GM19035 (cell line): ENCODE data around the gene RGS17.

Source experiments
- ATAC-seq: cut with Tn5 transposase; IDR thresholded peaks from one replicate; pipeline ENCODE4 v1.9.1; 2021; ENCODE audit not compliant: unreplicated experiment

Gene RGS17

DNA sequence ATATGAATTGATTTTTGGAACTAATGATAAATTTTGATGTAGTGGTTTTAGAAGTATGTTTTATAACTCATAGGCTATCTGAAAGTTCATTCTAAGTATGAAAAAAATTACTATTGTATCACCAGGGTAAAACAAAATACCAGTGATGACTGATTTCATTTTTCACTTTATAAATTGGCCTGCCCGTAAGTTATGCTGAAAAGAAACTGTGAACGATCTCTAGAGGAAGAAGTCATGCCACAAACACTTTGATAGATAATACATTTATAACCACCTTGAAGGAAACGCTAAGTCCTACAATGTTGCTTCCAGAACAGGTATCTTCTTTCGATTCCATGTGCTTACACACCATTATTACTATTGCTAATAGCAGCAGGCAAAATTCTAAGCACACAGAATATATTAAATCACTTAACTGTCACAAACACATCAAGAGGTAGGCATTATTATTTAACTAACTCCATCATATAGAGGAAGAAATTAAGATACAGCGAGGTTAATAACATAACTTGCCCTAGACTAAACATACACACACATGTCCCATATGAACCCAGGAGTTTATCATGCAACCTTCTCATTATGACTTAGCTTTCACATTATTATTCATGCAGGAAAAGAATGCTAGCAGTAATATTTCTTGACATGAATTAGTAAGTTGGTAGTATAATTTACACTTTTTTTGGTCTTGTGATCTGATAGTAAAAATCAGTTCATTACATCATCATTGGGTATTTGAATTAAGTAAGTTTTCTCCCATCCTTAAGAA lies 44.7 kb downstream of the RGS17 start:
- ATAC-seq = no peak

DNA sequence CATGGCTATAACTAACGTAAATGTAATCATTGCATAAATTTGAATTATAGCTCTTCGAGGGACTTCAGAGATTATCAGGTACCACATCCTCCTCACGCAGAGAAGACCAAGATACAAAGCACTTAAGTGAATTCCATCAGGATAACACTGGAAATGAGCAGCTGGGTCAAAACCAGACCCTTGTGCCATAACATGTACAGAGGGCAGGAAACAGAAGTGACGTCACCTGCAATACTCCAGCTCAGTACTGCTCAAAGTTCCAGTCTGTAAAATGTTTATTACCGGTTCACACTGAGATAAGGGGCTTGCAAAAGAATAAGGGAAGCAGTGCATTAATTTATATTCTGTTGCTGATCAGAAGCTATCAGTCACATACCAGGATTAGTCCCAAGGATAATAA lies 45.8 kb downstream of the RGS17 start:
- ATAC-seq = no peak

DNA sequence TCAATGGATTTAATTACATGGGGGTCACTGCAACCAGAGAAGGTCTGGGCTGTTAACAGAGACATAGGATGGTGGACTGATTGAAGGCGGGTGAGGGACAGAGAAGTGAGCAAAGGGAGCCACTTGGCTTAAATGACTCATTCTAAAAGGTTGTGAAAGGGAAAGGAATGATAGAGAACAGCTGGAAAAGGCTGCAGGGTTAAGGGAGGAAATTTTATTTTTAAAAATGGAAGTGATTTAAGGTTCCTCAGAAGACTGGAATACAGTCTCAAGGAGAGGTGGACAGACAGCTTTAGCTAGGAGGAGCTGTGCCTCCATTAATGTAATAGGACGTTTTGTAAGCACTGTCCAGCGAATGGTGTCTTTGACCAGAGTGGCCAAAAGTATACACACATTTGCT lies 46.7 kb downstream of the RGS17 start:
- ATAC-seq = no peak

DNA sequence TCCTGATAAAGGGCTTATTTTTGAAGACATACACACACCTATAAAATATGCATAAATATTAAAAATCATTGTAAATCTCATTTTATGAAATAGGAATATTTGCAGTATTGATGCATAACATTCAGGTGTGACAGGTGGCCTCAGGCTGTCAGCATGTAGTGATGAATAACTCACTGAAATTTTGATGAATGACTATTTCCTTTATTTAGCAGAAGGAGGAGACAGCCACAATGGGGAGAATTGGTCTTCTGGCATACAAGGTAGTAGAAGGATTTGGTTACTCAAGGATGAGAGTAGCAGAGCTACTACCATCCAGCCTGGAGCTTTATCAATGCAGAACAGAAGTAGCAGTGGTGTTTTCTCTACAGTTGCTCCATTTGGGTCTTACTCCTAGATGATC lies 47.2 kb downstream of the RGS17 start:
- no peak for ATAC-seq

DNA sequence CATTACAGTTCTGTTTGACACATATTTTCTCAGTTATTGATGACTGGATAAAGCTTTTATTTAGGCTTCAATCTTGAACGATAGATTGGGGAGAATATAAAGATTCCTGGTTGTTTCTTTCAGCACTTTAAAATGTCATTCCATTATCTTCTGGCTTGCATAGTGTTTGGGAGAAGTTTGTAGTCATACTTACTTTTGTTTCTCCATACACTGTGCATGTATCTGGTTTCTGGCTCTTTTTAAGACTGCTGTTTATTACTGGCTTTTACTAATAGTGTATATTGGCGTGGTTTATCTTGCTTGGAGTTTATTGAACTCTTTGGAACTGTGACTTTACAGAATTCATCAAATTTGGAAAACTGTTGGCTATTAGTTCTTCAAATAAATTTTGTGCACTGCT lies 49.2 kb downstream of the RGS17 start:
- ATAC-seq = no peak

DNA sequence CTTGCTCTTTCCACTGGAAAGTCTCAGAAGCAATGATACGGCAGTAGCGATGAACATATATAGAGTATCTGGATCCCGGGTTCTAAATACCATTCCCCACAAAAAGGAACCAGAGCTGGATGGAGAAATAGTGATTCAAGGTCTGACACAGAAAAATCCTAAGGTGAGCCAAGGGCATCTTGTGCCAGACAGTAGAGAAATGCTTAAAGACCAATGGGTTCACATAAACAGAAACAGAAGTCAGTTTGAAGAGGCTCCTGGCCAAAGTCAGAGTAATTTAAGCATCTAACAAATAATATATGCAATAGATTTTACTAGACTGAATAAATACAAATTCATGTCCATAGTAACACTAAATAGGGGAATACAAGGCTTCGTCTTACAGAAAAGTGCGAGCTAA lies 54.7 kb downstream of the RGS17 start:
- no peak for ATAC-seq

DNA sequence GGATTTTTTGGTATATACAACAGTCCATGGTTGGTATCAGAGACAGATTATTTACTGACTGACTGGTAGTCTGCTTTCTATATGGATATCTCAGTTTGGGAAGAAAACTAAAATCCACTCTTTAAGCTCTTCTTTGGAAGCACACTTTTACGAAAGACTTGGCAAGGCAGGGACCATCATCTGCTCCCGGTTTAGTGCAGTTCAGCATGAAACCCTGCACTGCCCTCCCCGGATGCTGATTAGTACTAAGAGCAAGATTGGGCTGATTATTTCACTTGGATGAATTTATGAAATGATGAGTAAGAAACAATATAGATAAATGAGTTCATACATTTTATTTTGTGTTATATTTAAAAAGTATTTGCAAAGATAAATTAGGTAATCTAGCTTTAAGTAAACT lies 56.3 kb downstream of the RGS17 start:
- ATAC-seq = no peak

DNA sequence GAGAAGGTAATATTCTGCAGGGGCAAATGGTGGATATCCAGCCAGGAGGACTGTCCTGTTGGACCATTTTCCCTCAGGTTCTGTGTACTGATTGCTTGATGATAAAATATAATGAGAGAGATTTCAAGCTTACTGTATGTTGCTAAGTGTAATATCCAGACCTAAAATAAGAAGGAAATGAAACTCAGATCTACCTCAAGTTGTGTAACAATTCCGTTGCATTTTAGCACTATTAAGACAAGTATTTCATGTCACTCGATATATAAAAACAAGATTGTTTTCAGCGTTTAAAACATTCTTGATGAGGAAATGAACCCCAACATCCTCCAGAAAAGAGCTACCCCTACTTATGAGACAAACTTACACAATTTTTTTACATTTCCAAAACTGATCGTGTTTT lies 57.2 kb downstream of the RGS17 start:
- ATAC-seq = no peak

DNA sequence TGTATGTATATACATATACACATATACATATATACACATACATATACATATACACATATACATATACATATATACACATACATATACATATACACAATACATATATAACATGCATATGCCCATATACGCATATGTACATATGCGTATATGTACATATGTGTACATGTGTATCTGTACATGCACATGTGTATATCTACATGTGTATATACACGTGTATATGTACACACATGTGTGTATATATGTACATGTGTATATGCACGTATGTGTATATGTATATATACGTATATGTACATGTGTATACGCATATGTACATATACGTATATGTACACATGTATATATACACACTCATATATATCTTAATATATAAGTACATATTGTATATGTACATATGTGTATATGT lies 60.3 kb downstream of the RGS17 start:
- no peak for ATAC-seq

DNA sequence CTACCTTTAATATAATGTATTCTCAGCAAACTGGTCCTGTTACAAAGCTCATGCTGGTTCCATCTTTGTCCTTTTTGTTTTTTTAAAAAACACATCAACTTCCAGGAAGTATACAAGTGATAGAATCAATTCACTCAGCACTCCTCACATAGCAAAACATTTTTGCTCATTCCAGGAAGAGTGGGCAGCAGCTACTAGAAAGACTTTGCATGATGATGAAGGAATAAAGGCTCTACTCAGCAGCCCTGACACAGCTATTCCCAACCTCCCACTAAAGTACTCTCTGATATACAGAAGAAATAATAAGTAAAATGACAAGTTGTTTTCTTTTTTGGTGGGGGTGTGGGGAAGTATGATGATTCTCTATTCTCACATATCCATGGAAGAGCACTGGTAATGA lies 61.2 kb downstream of the RGS17 start:
- no peak for ATAC-seq

DNA sequence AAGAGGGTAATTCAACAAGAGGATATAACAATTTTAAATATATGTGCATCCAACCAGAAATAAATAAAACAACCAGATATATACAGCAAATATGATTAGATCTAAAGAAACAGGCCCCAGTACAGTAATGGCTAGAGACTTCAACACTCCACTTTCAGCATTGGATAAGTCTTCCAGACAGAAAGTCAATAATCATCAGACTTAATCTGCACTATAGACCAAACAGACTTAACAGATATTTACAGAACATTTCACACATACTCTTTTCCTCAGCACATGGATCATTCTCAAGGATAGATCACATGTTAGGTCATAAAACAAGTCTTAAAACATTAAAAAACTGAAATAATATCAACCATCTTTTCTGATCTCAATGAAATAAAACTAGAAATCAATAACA lies 65.9 kb downstream of the RGS17 start:
- no peak for ATAC-seq

DNA sequence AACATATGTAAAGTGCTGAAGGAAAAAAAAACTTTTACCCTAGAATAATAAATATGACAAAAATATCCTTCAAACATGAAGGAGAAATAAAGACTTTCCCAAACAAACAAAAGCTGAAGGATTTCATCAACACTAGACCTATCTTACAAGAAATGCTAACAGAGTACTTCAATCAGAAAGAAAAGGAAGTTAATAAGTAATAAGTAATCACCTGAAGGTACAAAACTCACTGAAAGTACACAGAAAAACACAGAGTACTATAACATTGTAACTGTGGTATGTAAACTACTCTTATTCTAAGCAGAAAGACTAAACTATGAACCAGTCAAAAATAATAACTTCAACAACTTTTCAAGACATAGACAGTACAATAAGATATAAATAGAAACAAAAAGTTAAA lies 67.1 kb downstream of the RGS17 start:
- no peak for ATAC-seq

DNA sequence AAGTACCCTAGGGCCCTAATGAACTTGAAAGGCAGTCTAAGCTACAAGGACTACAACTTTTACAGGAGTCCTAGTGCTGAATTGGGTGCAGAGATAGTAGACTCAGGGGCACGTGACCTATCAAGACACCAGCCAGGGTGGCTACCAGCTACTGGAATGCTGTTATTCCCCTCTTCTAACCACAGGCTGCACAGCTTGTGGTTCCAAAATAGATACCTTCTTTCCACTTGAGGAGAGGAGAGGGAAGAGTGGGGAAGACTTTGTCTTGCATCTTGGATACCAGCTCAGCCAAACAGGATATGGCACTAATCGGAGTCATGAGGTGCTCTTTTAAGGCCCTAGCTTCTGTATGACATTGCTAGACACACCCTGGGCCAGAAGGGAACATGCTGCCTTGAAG lies 68.6 kb downstream of the RGS17 start:
- ATAC-seq = no peak

DNA sequence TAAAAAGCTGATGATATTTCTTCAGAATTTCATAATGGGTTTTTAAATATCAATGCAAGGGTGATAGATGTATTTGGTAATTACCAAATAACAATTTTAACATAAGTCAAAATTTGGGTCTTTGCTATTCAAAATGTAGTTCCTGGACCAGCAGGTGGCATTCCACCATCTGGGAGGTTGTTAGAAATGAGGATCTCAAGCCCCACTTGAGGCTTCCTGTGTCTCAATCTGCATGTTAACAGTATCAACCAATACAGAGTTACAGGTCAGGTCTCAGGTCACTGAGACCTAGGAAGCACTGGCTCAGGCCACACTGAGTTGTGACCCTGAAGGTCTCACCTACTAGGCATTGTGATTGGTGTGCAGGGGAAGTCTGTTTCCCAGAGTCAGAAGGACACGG lies 71.3 kb downstream of the RGS17 start:
- ATAC-seq = no peak

DNA sequence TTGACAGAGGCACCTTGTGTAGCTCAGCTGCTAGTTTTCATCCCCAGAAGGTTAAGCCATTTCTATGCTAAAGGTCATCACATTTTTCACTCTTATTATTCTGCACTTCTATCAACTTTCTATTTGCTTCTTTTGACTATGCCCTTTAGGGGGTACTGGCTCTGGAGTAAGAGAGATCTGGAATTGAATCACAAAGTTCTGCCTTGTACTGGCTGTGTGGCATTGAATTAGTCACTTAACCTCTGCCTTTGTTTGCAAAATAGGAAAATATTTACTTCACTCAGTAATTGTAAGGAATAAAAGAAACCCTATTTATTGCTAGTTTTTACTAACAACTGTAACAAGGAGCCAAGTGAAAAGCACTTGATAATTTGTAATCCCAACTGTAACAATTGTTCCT lies 71.8 kb downstream of the RGS17 start:
- ATAC-seq = no peak

DNA sequence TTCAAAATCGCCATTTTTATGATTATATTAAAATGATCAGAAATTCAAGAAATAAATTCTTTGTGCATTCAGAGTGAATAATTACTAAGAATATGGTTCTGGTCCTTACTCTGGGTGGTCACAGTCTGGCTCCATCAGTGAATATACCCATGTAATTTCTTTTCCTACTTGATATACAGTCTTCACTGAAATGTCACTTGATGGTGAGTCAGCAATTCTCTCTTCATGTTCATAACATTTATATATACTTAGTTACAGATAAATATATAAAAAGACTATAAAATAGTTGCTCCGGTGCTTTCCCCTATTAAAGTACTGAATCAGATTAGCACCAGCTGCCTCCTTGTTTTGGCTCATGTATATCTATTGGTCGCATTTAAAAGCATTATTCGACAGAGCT lies 72.2 kb downstream of the RGS17 start:
- ATAC-seq = no peak

DNA sequence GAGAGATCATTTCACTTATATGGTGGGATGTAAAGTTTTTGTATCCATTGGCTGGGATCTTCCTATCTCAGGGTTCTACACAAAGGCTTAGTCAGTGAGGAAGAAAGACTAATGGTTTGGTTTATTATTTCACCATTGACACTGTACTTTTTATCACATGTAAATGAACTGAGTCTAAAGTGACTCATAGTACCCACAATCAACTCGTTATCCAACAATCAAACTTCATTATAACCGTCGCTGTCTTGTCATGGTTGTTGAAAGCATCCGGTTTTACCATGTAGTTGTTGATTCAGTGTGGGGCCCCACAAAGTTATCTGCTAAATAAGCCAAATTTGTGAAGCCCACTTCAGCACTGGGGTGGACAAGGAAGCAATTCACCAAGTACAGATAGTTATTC lies 72.8 kb downstream of the RGS17 start:
- ATAC-seq = no peak

DNA sequence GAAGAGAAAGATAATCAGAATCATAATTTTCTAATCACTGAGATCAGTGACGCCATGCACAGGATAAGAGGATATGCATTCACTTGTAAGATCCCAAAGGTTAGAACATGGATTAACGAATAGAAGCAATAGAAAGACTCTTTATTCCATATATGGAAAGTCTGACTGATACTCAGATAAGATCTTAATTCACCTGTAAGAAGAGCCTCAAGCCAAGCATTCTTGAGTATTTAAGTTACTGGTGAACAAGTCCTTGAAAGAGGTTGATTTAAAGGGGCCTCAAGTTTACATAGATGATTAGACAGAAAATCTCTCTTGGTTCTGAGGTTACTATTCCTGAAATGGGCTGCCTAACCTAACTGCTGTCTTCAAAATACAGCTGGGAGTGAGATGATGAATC lies 74.8 kb downstream of the RGS17 start:
- ATAC-seq = no peak

DNA sequence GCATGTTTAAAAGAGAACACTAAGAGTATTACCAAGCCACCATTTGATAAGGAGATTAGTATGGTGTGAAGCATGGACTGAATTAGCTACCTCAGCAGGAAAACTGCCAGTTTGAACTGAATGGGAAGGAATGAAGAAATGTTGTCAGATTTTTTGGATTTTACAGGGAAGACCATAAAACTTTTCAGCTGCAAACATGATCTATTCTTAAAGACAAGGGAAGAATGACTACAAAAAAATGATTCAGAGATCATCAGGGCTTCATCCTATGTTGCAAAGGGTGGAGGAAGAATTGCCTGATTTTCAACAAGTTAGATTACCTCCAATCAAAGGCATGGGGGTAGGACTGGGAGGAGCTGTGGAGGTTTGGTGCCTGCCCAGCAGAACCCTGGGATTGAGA lies 79.3 kb downstream of the RGS17 start:
- no peak for ATAC-seq

DNA sequence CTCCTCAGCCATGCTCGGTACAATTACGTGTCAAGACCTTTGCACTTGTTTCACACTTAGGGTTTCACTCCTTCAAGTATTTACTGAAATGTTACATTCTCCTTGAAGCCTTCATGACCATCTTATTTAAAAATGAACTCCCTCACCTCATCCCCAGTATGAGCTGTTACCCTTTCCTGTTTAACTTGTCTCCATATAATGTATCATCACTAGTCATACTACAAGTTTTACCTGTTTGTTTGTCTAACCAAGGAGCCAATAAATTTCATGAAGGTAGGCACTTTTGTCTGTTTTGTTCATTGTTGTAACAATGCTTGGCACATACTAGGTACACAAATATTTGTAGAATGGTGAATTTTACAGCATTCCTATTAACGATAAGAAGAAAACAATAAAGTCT lies 82.5 kb downstream of the RGS17 start:
- ATAC-seq = no peak

DNA sequence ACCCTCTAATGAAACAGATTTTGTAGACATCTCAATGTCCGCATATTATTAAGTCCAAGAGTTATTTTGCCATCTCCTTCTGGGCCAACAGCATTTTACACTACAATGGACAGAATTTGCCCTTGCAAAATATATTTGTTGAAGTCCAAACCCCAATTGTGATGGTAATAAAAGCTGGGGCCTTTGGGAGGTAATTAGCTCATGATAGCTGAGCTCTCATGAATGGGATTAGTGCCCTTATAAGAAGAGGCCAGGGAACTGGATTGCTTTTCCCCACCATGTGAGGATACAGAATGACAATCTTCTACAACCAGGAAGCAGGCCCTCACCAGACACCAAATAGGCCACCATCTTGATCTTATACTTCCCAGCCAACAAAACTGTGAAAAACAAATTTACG lies 83.7 kb downstream of the RGS17 start:
- ATAC-seq = no peak

DNA sequence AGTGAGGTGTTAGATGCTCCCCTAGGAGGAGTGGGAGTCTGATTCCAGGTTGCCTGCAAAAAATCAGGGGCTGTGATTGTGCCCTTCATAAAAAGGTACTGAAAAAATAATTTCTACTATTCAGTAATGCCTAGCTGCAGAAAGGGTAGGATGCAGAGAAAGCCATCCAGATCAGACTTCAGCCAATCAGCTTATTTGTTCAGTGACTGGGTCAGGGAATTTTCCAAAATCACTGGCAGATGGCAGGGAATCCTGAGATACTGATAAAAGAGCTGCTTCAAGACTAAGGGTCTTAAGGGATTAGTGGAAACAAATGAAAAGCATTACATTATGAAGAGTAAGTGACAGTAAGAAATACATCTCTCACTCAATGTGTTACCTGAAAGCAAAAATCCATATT lies 85.8 kb downstream of the RGS17 start:
- ATAC-seq = no peak

DNA sequence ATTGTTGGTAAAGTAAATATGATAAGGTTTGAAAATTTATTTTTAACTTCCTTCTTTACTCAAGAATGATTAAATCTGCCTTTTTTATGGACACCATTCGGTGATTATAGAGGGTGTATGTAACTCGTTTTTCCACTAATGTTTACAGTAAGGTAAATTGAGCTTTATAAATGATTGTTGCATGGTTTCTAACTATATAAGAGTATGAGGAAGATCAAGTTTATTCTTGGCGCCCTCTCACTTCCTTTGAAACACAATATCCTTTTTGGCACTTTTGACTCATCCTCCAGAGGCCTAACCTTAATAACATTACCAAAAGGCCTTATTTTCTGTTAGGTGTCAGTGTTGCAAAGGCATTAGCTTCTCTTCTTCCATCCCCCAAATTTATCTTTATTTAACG lies 86.8 kb downstream of the RGS17 start:
- ATAC-seq = no peak

DNA sequence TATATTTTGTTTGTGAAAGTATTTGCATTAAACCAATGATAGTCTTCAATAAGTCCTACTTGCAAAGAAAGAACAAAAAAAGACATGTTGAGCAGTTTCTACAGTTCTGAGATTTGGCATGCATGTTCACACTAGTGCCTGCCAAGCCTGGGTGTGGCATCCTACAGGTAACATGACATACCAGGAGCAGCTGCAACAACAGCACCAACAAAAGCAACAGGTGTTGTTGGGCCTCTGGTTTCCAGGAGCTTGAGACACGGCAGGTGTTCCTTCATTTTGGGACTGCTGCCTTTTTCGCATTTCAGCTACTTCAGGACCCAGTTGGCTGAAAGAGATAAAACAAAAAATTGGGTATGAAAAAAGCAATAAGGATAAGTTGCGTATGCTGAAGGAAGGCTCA lies 87.4 kb downstream of the RGS17 start:
- no peak for ATAC-seq
